ENCODE measurements around the gene ASTN1.

The ASTN1 gene

GRCh38 chr1:176849281-176849680 lies 315.2 kb downstream of the ASTN1 start:
- H3K4me3 ChIP-seq (replicated peaks in 1 of 2; ENCODE audit: low read depth in 2 of 2, low read length in 2 of 2): no peak overlapping the region
- no peak for DNase-seq (ENCODE audit: low read depth in 2 of 2)
- TF ChIP-seq, protein P1, sequence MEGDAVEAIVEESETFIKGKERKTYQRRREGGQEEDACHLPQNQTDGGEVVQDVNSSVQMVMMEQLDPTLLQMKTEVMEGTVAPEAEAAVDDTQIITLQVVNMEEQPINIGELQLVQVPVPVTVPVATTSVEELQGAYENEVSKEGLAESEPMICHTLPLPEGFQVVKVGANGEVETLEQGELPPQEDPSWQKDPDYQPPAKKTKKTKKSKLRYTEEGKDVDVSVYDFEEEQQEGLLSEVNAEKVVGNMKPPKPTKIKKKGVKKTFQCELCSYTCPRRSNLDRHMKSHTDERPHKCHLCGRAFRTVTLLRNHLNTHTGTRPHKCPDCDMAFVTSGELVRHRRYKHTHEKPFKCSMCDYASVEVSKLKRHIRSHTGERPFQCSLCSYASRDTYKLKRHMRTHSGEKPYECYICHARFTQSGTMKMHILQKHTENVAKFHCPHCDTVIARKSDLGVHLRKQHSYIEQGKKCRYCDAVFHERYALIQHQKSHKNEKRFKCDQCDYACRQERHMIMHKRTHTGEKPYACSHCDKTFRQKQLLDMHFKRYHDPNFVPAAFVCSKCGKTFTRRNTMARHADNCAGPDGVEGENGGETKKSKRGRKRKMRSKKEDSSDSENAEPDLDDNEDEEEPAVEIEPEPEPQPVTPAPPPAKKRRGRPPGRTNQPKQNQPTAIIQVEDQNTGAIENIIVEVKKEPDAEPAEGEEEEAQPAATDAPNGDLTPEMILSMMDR (IDR thresholded peaks at IDR 0.05; ENCODE audit: low read depth, low read length): no peak

- no peak overlapping the region for H3K4me3 ChIP-seq (replicated peaks in 1 of 2; ENCODE audit: low read depth in 2 of 2, low read length in 2 of 2)
- TF ChIP-seq, protein P1 (IDR thresholded peaks at IDR 0.05; ENCODE audit: low read depth, low read length): no peak
- DNase-seq (ENCODE audit: low read depth in 2 of 2): no peak
Observed at GRCh38 chr1:176847052-176847451, 317.5 kb downstream of the ASTN1 start.

DNA sequence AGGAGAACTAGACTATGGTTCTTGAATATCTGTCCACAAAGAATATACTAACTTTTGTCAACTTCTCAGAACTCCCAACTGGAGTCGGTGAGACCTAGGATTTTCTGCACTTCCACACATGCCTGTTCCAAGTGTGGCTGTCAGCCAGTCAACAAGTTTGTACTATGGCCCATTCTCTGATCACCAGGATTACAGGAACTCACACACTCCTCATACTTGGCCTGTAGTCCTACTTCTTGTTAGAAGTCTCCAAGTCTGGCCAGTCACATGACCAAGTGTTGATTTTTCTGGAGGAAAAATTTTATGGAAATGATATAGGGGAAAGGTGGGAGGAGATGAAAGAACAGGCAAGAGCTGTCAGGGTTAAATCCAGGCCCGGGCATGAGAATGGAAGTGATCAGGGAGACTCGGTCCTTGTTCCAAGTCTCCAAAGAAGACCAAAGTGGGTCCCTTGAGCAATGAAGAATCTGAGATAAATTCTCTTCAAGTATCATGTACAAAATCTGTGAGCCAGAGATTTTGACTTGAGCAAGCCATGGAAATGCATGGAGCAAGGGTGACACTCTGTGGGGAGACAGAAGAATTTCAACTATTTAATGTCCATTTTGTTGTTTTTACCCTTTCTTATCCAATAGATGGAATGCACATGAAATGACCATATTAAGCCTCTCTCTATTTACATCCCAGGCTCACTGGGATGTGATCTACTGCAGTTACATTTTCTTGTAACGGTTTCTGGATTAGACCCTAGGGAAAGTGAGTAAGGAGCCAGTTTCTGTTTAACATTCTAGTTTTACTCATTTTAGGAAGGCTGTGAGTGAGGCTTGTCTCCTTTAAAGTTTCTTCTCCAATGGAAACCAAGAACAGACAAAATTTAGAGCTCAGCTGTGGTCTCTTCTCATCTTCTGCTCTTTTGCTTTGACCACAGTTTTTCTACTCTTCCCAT lies 320.9 kb downstream of the ASTN1 start:
- TF ChIP-seq, protein P1 (IDR thresholded peaks at IDR 0.05; ENCODE audit: low read depth, low read length): peak; percentile 22
- peak; percentile 52 to 53 for DNase-seq (ENCODE audit: low read depth in 2 of 2)
- no peak overlapping the region for H3K4me3 ChIP-seq (replicated peaks in 1 of 2; ENCODE audit: low read depth in 2 of 2, low read length in 2 of 2)

- H3K4me3 ChIP-seq (replicated peaks in 1 of 2; ENCODE audit: low read depth in 2 of 2, low read length in 2 of 2): no peak overlapping the region
- no peak for DNase-seq (ENCODE audit: low read depth in 2 of 2)
- TF ChIP-seq, protein P1 (IDR thresholded peaks at IDR 0.05; ENCODE audit: low read depth, low read length): no peak
Observed at GRCh38 chr1:176841238-176841637, 323.3 kb downstream of the ASTN1 start.

DNA sequence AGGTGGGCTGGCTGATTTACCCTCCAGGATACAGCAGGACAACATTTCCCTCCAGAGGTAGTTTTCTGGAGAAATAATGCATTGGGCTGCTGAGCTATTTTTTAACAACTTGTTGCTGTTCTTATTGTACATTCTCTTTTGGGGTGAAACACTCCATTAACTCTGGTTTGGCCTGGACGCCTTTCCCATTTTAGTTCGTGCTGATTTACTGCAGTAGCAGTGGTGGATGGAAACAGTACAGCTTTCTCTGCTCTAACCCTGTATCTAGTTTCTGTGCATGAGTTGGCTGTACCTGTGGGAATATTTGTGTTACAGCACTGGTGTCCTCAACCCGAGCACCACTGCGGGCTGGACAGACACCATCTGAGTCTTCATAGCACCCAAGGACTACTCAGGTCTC lies 325.3 kb downstream of the ASTN1 start:
- TF ChIP-seq, protein P1 (IDR thresholded peaks at IDR 0.05; ENCODE audit: low read depth, low read length): no peak
- no peak overlapping the region for H3K4me3 ChIP-seq (replicated peaks in 1 of 2; ENCODE audit: low read depth in 2 of 2, low read length in 2 of 2)
- DNase-seq (ENCODE audit: low read depth in 2 of 2): no peak

- H3K4me3 ChIP-seq (replicated peaks in 1 of 2; ENCODE audit: low read depth in 2 of 2, low read length in 2 of 2): no peak overlapping the region
- TF ChIP-seq, protein P1 (IDR thresholded peaks at IDR 0.05; ENCODE audit: low read depth, low read length): no peak
- no peak for DNase-seq (ENCODE audit: low read depth in 2 of 2)
Observed at GRCh38 chr1:176838276-176838995, 326.1 kb downstream of the ASTN1 start.

All from cardiac fibroblast (primary cell).